Camera-type eye (tissue), 1 donor: ENCODE measurements around the gene COX18. TPM values are rescaled to one million over a fixed set of nuclear protein-coding genes. Genes with fewer than 3 reads are reported as not detected.

Source experiments
- total RNA-seq: library from RNA; depleted of rRNA; stranded (reverse); fragments of >200 nt; gene quantifications from one replicate; pipeline ENCODE4 v1.2.3, GENCODE V29; 2014

The COX18 gene
- 29.0 TPM for total RNA-seq

GRCh38 chr4:73069338-73070073 is at the start of gene COX18:
TSS of gene COX18 (minus strand) at chr4:73069716. CDS start at chr4:73069649, 67 bp downstream.

Other genes starting within 250 kb of the COX18 start
- gene ANKRD17, start 189.1 kb upstream of the COX18 start, total RNA-seq = 111 TPM